GM23338 (cell line): ENCODE results near the gene MAN2B2. TPM values are rescaled to one million over a fixed set of nuclear protein-coding genes. Genes with fewer than 3 reads are reported as not detected.
"Not testable (repeated sequence)": the region's sequence is repeated elsewhere in the genome, so short reads cannot be mapped to it uniquely, and the experiment has no call there.

Experiments used
- ATAC-seq: fragments of 200-7000 bp; cut with Tn5 transposase; 3 replicates; pipeline ENCODE4 v1.9.1; 2020
- DNase-seq: peaks from one replicate; pipeline ENCODE4 v3.0.0-alpha.2; 2015; ENCODE audit warnings: low spot score
- H2AFZ ChIP-seq: fragments of 200-600 bp; sonication (generic); 2 replicates; pipeline ENCODE4 v1.8.0; 2016; ENCODE audit warnings: antibody characterized with exemption, mild to moderate bottlenecking, moderate library complexity
- H3F3A ChIP-seq: fragments of 200-600 bp; sonication (generic); replicated peaks from 2 replicates; pipeline ENCODE4 v1.8.0; 2017; ENCODE audit warnings: antibody characterized with exemption, mixed run types, low read depth
- H3K27ac ChIP-seq: fragments of 200-600 bp; sonication (generic); 2 replicates; pipeline ENCODE4 v1.6.1; 2016; ENCODE audit warnings: low read depth
- H3K27me3 ChIP-seq: fragments of 200-600 bp; sonication (generic); 2 replicates; pipeline ENCODE4 v1.8.0; 2016; ENCODE audit warnings: mild to moderate bottlenecking, mixed run types, moderate library complexity; ENCODE audit not compliant: insufficient read depth
- H3K36me3 ChIP-seq: fragments of 200-600 bp; sonication (generic); 2 replicates; pipeline ENCODE4 v1.8.0; 2016; ENCODE audit warnings: mild to moderate bottlenecking; ENCODE audit not compliant: insufficient read depth
- H3K4me1 ChIP-seq: fragments of 200-600 bp; sonication (generic); 2 replicates; pipeline ENCODE4 v1.8.0; 2016; ENCODE audit warnings: mild to moderate bottlenecking, moderate library complexity; ENCODE audit not compliant: insufficient read depth
- H3K4me2 ChIP-seq: fragments of 200-600 bp; sonication (generic); 2 replicates; pipeline ENCODE4 v1.7.1; 2017; ENCODE audit warnings: mixed run types
- H3K4me3 ChIP-seq: fragments of 200-600 bp; sonication (generic); 2 replicates; pipeline ENCODE4 v1.6.1; 2016; ENCODE audit warnings: mixed run types
- H3K79me2 ChIP-seq: fragments of 200-600 bp; sonication (generic); replicated peaks from 2 replicates; pipeline ENCODE4 v1.8.0; 2017; ENCODE audit warnings: mild to moderate bottlenecking; ENCODE audit not compliant: insufficient read depth
- H3K9me2 ChIP-seq: fragments of 200-600 bp; sonication (generic); 2 replicates; pipeline ENCODE4 v1.8.0; 2017; ENCODE audit not compliant: insufficient read depth
- H4K20me1 ChIP-seq: fragments of 200-600 bp; sonication (generic); replicated peaks from 2 replicates; pipeline ENCODE4 v1.8.0; 2017; ENCODE audit warnings: mild to moderate bottlenecking; ENCODE audit not compliant: insufficient read depth
- H3K27ac Mint-ChIP-seq: 2 replicates; pipeline ENCODE4 v1.8.0; 2020; ENCODE audit warnings: inconsistent platforms, mild to moderate bottlenecking, moderate library complexity, mixed read lengths
- H3K27me3 Mint-ChIP-seq: 3 replicates; pipeline ENCODE4 v1.8.0; 2022; ENCODE audit warnings: low read depth, mild to moderate bottlenecking, moderate library complexity, mixed read lengths, inconsistent platforms; ENCODE audit not compliant: insufficient read depth, poor library complexity
- H3K36me3 Mint-ChIP-seq: 3 replicates; pipeline ENCODE4 v1.8.0; 2021; ENCODE audit warnings: low read depth, mild to moderate bottlenecking, inconsistent platforms, moderate library complexity, mixed read lengths
- H3K4me1 Mint-ChIP-seq: 3 replicates; pipeline ENCODE4 v1.8.0; 2020; ENCODE audit warnings: mild to moderate bottlenecking, inconsistent platforms, mixed read lengths
- H3K4me3 Mint-ChIP-seq: 3 replicates; pipeline ENCODE4 v1.8.0; 2021; ENCODE audit warnings: moderate library complexity, mild to moderate bottlenecking, inconsistent platforms, mixed read lengths
- H3K9me3 Mint-ChIP-seq: 3 replicates; pipeline ENCODE4 v1.8.0; 2020; ENCODE audit warnings: moderate library complexity, mild to moderate bottlenecking, inconsistent platforms, mixed read lengths
- ETS1 ChIP-seq: IDR thresholded peaks from 2 replicates; pipeline ENCODE4 v1.6.1; 2016; ENCODE audit warnings: antibody characterized with exemption
- JUNB ChIP-seq: IDR thresholded peaks from one replicate; pipeline ENCODE4 v1.6.1; 2016; ENCODE audit warnings: antibody characterized with exemption; ENCODE audit not compliant: unreplicated experiment
- POLR2AphosphoS5 ChIP-seq: IDR thresholded peaks from 2 replicates; pipeline ENCODE4 v1.6.1; 2016; ENCODE audit warnings: antibody characterized with exemption, low read depth
- REST ChIP-seq: IDR thresholded peaks from one replicate; pipeline ENCODE4 v1.6.1; 2018; ENCODE audit warnings: antibody characterized with exemption; ENCODE audit not compliant: unreplicated experiment
- STAT1 ChIP-seq: IDR thresholded peaks from one replicate; pipeline ENCODE4 v1.6.1; 2016; ENCODE audit warnings: antibody characterized with exemption; ENCODE audit not compliant: unreplicated experiment
- ZNF114 ChIP-seq: fragments of 250-450 bp; sonication (Bioruptor Pico); IDR thresholded peaks from 2 replicates; pipeline ENCODE4 v1.5.0; 2020; ENCODE audit warnings: mild to moderate bottlenecking, moderate library complexity
- ZNF331 ChIP-seq: fragments of 250-450 bp; sonication (Bioruptor Pico); IDR thresholded peaks from 2 replicates; pipeline ENCODE4 v1.5.0; 2020; ENCODE audit warnings: low read depth, mild to moderate bottlenecking, moderate library complexity
- polyA plus RNA-seq: library from polyadenylated mRNA; unstranded; fragments of >200 nt; fragmentation: Nextera tagmentation; extraction: Ambion mirVana; gene quantifications from 2 replicates; pipeline ENCODE4 v1.2.1, GENCODE V29; 2016
- total RNA-seq: library from RNA; depleted of rRNA; stranded (reverse); fragments of >200 nt; shearing (Covaris generic); gene quantifications from 2 replicates; pipeline ENCODE4 v1.2.3, GENCODE V29; 2014

MAN2B2 gene
- total and polyA plus RNA-seq, 2 experiments from 2014 or later = 1.6 to 6.9 TPM

GRCh38 chr4:6649216-6649615 lies 74.2 kb downstream of the MAN2B2 start:
- H3K4me3 ChIP-seq = no peak overlapping the region
- H3K9me2 ChIP-seq = no peaks in the 10 kb centered on the region
- no peaks in the 10 kb centered on the region for H3K4me1 ChIP-seq
- H4K20me1 ChIP-seq = no peaks in the 10 kb centered on the region
- H3F3A ChIP-seq = no peaks in the 10 kb centered on the region
- no peaks in the 10 kb centered on the region for H3K79me2 ChIP-seq
- no peaks in the 10 kb centered on the region for H3K27me3 ChIP-seq
- H2AFZ ChIP-seq = no peak overlapping the region
- no peaks in the 10 kb centered on the region for H3K4me1 Mint-ChIP-seq
- H3K27ac Mint-ChIP-seq = no peak overlapping the region
- no peaks in the 10 kb centered on the region for H3K36me3 ChIP-seq
- TF ChIP-seq REST (no peak), ETS1 (no peak), ZNF331 (CRISPR knock-in tag) (no peak), ZNF114 (CRISPR knock-in tag) (no peak), JUNB (no peak), STAT1 (no peak), POLR2AphosphoS5 (no peak)
- no peaks in the 10 kb centered on the region for H3K36me3 Mint-ChIP-seq
- no peak overlapping the region for H3K4me2 ChIP-seq
- H3K27me3 Mint-ChIP-seq = peaks cover 9% of the 10 kb centered on the region
- H3K4me3 Mint-ChIP-seq = no peak overlapping the region
- no peak overlapping the region for H3K27ac ChIP-seq
- DNase-seq (peak; percentile 74), ATAC-seq (peak; percentile 55)
- no peaks in the 10 kb centered on the region for H3K9me3 Mint-ChIP-seq

GRCh38 chr4:6654211-6654610 lies 79.2 kb downstream of the MAN2B2 start:
- peaks cover 15% of the 10 kb centered on the region for H3K27me3 ChIP-seq
- H3K4me3 ChIP-seq, H2AFZ ChIP-seq, H3K36me3 ChIP-seq, H3K9me2 ChIP-seq, H3K9me3 Mint-ChIP-seq, H3K79me2 ChIP-seq, ATAC-seq, H3K27ac Mint-ChIP-seq, H4K20me1 ChIP-seq, H3K4me1 Mint-ChIP-seq, DNase-seq, H3K36me3 Mint-ChIP-seq, H3F3A ChIP-seq, H3K4me1 ChIP-seq, H3K4me3 Mint-ChIP-seq, H3K27ac ChIP-seq, H3K4me2 ChIP-seq: not testable (repeated sequence)
- peaks cover 11% of the 10 kb centered on the region for H3K27me3 Mint-ChIP-seq

GRCh38 chr4:6655291-6655690 lies 80.3 kb downstream of the MAN2B2 start:
- not testable (repeated sequence) for H3K4me3 ChIP-seq, H3K4me1 ChIP-seq, H2AFZ ChIP-seq, H3K9me2 ChIP-seq, ATAC-seq, H3F3A ChIP-seq, H3K79me2 ChIP-seq, DNase-seq, H3K4me3 Mint-ChIP-seq, H3K4me2 ChIP-seq, H3K36me3 Mint-ChIP-seq, H3K27ac Mint-ChIP-seq, H3K27ac ChIP-seq, H4K20me1 ChIP-seq, H3K9me3 Mint-ChIP-seq, H3K4me1 Mint-ChIP-seq, H3K36me3 ChIP-seq
- H3K27me3 Mint-ChIP-seq = peaks cover 20% of the 10 kb centered on the region
- peaks cover 26% of the 10 kb centered on the region for H3K27me3 ChIP-seq
